Ovary (tissue), 9 donors: ENCODE results near the gene RERG. TPM values are rescaled to one million over a fixed set of nuclear protein-coding genes. Genes with fewer than 3 reads are reported as not detected.

Source experiments
- DNase-seq, 5 donors: peaks; one replicate each; pipeline ENCODE4 v3.0.0-alpha.2; 2019 to 2020
- H3K27ac ChIP-seq, 2 donors: fragments of 200-600 bp; one replicate each; pipeline versions ENCODE4 v1.5.1 to v1.8.0; 2019 to 2022
- H3K27me3 ChIP-seq: fragments of 200-600 bp; one replicate; pipeline ENCODE4 v1.8.0; 2022
- H3K36me3 ChIP-seq: fragments of 200-600 bp; sonication (generic); one replicate; pipeline ENCODE4 v1.5.1; 2019
- H3K4me1 ChIP-seq: one replicate; pipeline ENCODE4 v1.8.1; 2013; ENCODE audit warnings: mild to moderate bottlenecking, moderate library complexity; ENCODE audit not compliant: insufficient read depth
- H3K4me3 ChIP-seq: fragments of 200-600 bp; sonication (generic); one replicate; pipeline ENCODE4 v1.5.1; 2017
- H3K9me3 ChIP-seq, 2 donors: fragments of 200-600 bp in 1 of 2; sonication (generic) in 1 of 2; one replicate each; pipeline versions ENCODE4 v1.5.1 to v1.8.1; 2013 to 2019; ENCODE audit warnings: mild to moderate bottlenecking in 1 of 2, moderate library complexity in 1 of 2
- CTCF ChIP-seq, 3 donors: fragments of 450-650 bp in 2 of 3; fragments of 200-600 bp in 1 of 3; IDR thresholded peaks; one replicate each; pipeline versions ENCODE4 v1.5.1 to v1.8.0; 2016 to 2022; ENCODE audit warnings: antibody characterized with exemption in 3 of 3, mild to moderate bottlenecking in 1 of 3
- EP300 ChIP-seq: sonication (generic); formaldehyde crosslinking; IDR thresholded peaks from one replicate; pipeline ENCODE4 v1.6.1; 2017; ENCODE audit warnings: antibody characterized with exemption
- POLR2A ChIP-seq: fragments of 450-650 bp; IDR thresholded peaks from one replicate; pipeline ENCODE4 v1.6.1; 2017; ENCODE audit warnings: antibody characterized with exemption, mild to moderate bottlenecking, moderate library complexity
- WGBS, 3 donors: extraction: QIAGEN DNeasy Blood & Tissue Kit in 1 of 3; methylation state at CpG; one replicate each; pipeline versions ENCODE4 v1.1.5 to v1.1.7; 2013 to 2017; 5-methylcytosine and 5-hydroxymethylcytosine counted together
- intact Hi-C, 4 donors: fragments of 100-400 bp; cut with DNase I; formaldehyde crosslinking; loops; one replicate each; pipeline versions ENCODE4 v1.11.0 to v1.15.1; 2022 to 2023
- polyA plus RNA-seq, 2 donors: library from polyadenylated mRNA; stranded (reverse); fragments of 200-250 nt in 1 of 2; fragments of 350-450 nt in 1 of 2; fragmentation: Illumina TruSeq in 1 of 2; extraction: RNeasy Lipid Tissue Mini Kit (QIAGEN cat#74804) in 1 of 2; gene quantifications; one replicate each; pipeline ENCODE4 v1.2.3, GENCODE V29; 2013 to 2014
- total RNA-seq, 7 donors: library from RNA; depleted of rRNA in 2 of 7; stranded (reverse); fragments of >200 nt in 2 of 7; fragmentation: NEBNext Ultra II Directional in 3 of 7; extraction: Animal tissue kit (Norgen Biotek cat#: 25700) in 3 of 7; gene quantifications; one replicate each; pipeline versions ENCODE4 v1.1.0 to v1.2.4, GENCODE V29; 2016 to 2023
- donor health status: DM: no; HTN: no; CAD: no; lungs with moderate emphysema.
- donor health status: DM: no; HTN: no; CAD: no.
- donor health status: Bipolar disorder and iron deficiency.
- donor health status: DM: yes; HTN: yes; CAD: no.
- donor health status: DM: no; HTN: no; CAD: no.
- donor health status: DM: yes; HTN: yes; CAD: no.

RERG gene
- total and polyA plus RNA-seq, 9 donors = 12.9 to 96.8 (median 36.7) TPM

DNA sequence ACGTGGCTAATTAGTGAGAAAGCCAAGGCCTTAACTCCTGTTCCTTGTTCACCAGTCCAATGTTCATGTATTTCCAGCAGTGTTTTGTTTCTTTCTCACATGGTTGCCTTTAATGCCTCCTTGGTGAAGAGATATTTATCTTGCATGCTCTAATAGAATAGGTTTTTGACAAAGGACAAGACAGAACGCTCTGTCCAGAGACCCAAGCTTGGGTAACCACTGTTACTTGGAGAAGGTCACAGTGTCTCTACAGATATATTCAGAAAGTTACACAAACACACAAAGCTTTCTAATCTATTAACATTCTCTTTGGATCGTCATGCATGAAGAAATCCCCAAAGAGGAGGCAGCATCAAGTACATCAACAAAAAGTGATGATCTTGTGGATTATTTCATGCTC is 33.1 kb downstream of the RERG start:
- no peak overlapping the region for H3K27ac ChIP-seq
- intact Hi-C loops = no loop called here
- WGBS, 3 donors = 74 to 75% (median 74%) methylated on average over 3 of the region's 3 CpGs

GRCh38 chr12:15186597-15186996 is 34.6 kb downstream of the RERG start:
- intact Hi-C loops = no loop called here
- TF ChIP-seq POLR2A (no peak), EP300 (no peak), CTCF (IDR thresholded peaks at IDR 0.05) (no peak)
- Histone ChIP-seq H3K36me3 (no peaks in the 10 kb centered on the region), H3K27me3 (no peaks in the 10 kb centered on the region), H3K4me3 (no peak overlapping the region), H3K27ac (no peak overlapping the region), H3K9me3 (no peaks in the 10 kb centered on the region), H3K4me1 (no peaks in the 10 kb centered on the region)
- DNase-seq = no peak
- 22 to 40% (median 25%) methylated on average over 1 of the region's 1 CpG for WGBS, 3 donors

More for the DNA sequence above, 33.1 kb downstream of the RERG start:
- no peaks in the 10 kb centered on the region for H3K27me3 ChIP-seq
- no peaks in the 10 kb centered on the region for H3K4me1 ChIP-seq
- no peak overlapping the region for H3K4me3 ChIP-seq
- TF ChIP-seq CTCF (IDR thresholded peaks at IDR 0.05) (no peak), POLR2A (no peak), EP300 (no peak)
- H3K36me3 ChIP-seq = no peaks in the 10 kb centered on the region
- H3K9me3 ChIP-seq = no peaks in the 10 kb centered on the region
- DNase-seq = no peak

DNA sequence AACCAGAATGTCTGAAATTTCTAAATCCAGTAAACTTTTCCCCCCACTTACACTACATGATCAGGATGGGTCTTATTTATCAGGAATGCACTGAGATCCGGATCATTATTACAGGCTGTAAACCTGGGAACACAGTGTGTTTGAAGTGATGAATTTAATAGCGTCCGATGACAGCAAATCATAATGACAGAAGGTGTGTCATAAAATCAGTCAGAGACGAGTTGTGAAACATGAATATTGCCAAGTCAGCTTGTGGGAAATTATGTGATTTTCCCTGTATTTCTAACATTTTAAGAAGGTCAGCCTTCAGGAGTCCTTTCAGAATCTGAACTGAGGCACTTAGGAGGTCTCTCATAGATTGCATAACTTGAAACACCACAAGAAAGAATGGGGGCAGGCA is 36.7 kb downstream of the RERG start:
- intact Hi-C loops = no loop called here
- Histone ChIP-seq H3K4me3 (no peak overlapping the region), H3K27ac (no peak overlapping the region), H3K27me3 (no peaks in the 10 kb centered on the region), H3K36me3 (no peaks in the 10 kb centered on the region), H3K4me1 (peaks cover 3% of the 10 kb centered on the region), H3K9me3 (no peaks in the 10 kb centered on the region)
- 58 to 84% (median 79%) methylated on average over 4 of the region's 4 CpGs for WGBS, 3 donors
- DNase-seq = no peak
- TF ChIP-seq EP300 (no peak), CTCF (IDR thresholded peaks at IDR 0.05) (no peak), POLR2A (no peak)

- Histone ChIP-seq H3K9me3 (no peaks in the 10 kb centered on the region), H3K36me3 (no peaks in the 10 kb centered on the region), H3K27ac (no peak overlapping the region), H3K4me3 (no peak overlapping the region), H3K27me3 (no peaks in the 10 kb centered on the region), H3K4me1 (peaks cover 3% of the 10 kb centered on the region)
- TF ChIP-seq CTCF (IDR thresholded peaks at IDR 0.05) (no peak), EP300 (no peak), POLR2A (no peak)
- no peak for DNase-seq
- WGBS, 3 donors = 65 to 75% (median 75%) methylated on average over 5 of the region's 5 CpGs
- intact Hi-C loops = no loop called here
Measured at GRCh38 chr12:15183821-15184220, 37.4 kb downstream of the RERG start.
